ENCODE results near the gene IER5. TPM values are rescaled to one million over a fixed set of nuclear protein-coding genes. Genes with fewer than 3 reads are reported as not detected.

Gene IER5
- total RNA-seq, 1 experiment from 2014 or later, result 100 TPM

DNA sequence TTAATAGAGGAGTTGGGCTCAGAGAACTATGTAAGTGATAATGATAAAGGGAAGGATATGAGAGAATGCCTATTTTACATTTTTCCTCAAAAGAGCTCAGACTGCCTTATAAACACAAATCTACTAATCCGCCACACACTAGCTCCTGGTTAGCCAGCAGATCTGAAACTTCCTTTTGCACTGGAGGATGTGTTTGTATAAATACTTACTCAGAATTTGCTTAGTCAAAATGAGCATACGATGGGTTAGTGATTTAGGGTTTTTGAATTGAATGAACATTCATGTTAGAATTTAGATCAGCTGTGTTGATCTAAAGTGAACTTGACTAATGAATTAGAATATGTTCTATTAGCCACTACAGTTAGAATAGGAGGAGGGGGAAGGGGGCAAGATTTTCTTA, 9.1 kb upstream of the IER5 start:
- Histone ChIP-seq H4K20me1 (ENCODE audit: low read length) (no peaks in the 10 kb centered on the region), H3K9me3 (ENCODE audit: low read length) (no peaks in the 10 kb centered on the region), H3K27ac (ENCODE audit: low read length) (peak overlapping the region; percentile 65), H3K27me3 (ENCODE audit: low read length) (no peaks in the 10 kb centered on the region), H3K4me2 (ENCODE audit: low read length) (peak overlapping the region; percentile 23), H3F3A (ENCODE audit: low read length, unreplicated experiment) (no peaks in the 10 kb centered on the region), H3K9me2 (replicated peaks; ENCODE audit: low read length) (no peaks in the 10 kb centered on the region), H3K9ac (ENCODE audit: low read length) (no peak overlapping the region), H3K79me2 (ENCODE audit: low read length) (no peaks in the 10 kb centered on the region), H3K4me3 (ENCODE audit: low read length) (no peak overlapping the region), H3K4me1 (ENCODE audit: insufficient read depth, low read length) (peaks cover 35% of the 10 kb centered on the region), H3K36me3 (ENCODE audit: low read depth, low read length) (no peaks in the 10 kb centered on the region), H2AFZ (ENCODE audit: low read length) (no peak overlapping the region)
- no peak for TF ChIP-seq EZH2 (IDR thresholded peaks at IDR 0.05; ENCODE audit: low read length, unreplicated experiment)
- no peak for TF ChIP-seq EZH2phosphoT487 (IDR thresholded peaks at IDR 0.05; ENCODE audit: borderline replicate concordance, low read length)
- TF ChIP-seq, protein P1, sequence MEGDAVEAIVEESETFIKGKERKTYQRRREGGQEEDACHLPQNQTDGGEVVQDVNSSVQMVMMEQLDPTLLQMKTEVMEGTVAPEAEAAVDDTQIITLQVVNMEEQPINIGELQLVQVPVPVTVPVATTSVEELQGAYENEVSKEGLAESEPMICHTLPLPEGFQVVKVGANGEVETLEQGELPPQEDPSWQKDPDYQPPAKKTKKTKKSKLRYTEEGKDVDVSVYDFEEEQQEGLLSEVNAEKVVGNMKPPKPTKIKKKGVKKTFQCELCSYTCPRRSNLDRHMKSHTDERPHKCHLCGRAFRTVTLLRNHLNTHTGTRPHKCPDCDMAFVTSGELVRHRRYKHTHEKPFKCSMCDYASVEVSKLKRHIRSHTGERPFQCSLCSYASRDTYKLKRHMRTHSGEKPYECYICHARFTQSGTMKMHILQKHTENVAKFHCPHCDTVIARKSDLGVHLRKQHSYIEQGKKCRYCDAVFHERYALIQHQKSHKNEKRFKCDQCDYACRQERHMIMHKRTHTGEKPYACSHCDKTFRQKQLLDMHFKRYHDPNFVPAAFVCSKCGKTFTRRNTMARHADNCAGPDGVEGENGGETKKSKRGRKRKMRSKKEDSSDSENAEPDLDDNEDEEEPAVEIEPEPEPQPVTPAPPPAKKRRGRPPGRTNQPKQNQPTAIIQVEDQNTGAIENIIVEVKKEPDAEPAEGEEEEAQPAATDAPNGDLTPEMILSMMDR (conservative IDR thresholded peaks at IDR 0.05; ENCODE audit: low read depth, low read length), result no peak
- ATAC-seq (peak; percentile 66), DNase-seq (peak; percentile 62)
- BruUV-seq (replicated peaks), result no TSS peak
- ChIA-PET POLR2A (ENCODE audit: unreplicated experiment) (interaction anchor here (0.6 to 1.0 kb wide), 2 partner anchors 60 to 61 kb away, joined by 4 to 5 read pairs; no protein-coding TSS in a partner anchor), CTCF (no interaction called here)
- intact Hi-C loops (cut with micrococcal nuclease), result loop anchor here (5.0 kb wide), 2 partner anchors 37 to 197 kb away; no protein-coding TSS in a partner anchor

DNA sequence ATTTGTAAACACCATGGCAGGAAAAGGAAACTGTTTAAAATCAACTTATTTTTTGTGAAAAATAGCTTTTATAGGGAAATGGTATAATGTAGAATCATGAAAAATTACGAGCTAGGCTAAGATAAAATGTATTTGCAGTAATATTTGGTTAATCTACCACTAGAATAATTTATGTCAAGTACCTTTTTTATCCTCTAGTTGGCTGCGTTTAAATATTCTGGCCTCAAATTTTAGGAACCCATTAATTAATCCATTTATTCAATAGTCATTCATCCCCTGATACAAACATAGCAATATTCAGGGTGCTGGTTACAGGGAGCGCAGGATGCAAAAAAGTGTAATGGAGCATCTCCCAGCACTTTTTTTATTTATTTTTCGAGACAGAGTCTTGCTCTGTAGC, 8.6 kb upstream of the IER5 start:
- Histone ChIP-seq H3K4me3 (ENCODE audit: low read length) (no peak overlapping the region), H3F3A (ENCODE audit: low read length, unreplicated experiment) (no peaks in the 10 kb centered on the region), H3K36me3 (ENCODE audit: low read depth, low read length) (no peaks in the 10 kb centered on the region), H2AFZ (ENCODE audit: low read length) (no peak overlapping the region), H3K27ac (ENCODE audit: low read length) (peak overlapping the region; percentile 65; the same call in 1 of the 2 replicates), H3K27me3 (ENCODE audit: low read length) (no peaks in the 10 kb centered on the region), H3K9ac (ENCODE audit: low read length) (no peak overlapping the region), H3K4me2 (ENCODE audit: low read length) (peak overlapping the region; percentile 23), H3K9me3 (ENCODE audit: low read length) (no peaks in the 10 kb centered on the region), H4K20me1 (ENCODE audit: low read length) (no peaks in the 10 kb centered on the region), H3K79me2 (ENCODE audit: low read length) (no peaks in the 10 kb centered on the region), H3K9me2 (replicated peaks; ENCODE audit: low read length) (no peaks in the 10 kb centered on the region), H3K4me1 (ENCODE audit: insufficient read depth, low read length) (peaks cover 35% of the 10 kb centered on the region)
- TF ChIP-seq, protein P1 (conservative IDR thresholded peaks at IDR 0.05; ENCODE audit: low read depth, low read length), result no peak; the same call in 1 of the 2 replicates
- TF ChIP-seq EZH2phosphoT487 (IDR thresholded peaks at IDR 0.05; ENCODE audit: borderline replicate concordance, low read length) (no peak), EZH2 (IDR thresholded peaks at IDR 0.05; ENCODE audit: low read length, unreplicated experiment) (no peak)
- ChIA-PET POLR2A (ENCODE audit: unreplicated experiment) (interaction anchor here (0.7 to 1.0 kb wide), 2 partner anchors 58 to 61 kb away, joined by 3 to 4 read pairs; no protein-coding TSS in a partner anchor), CTCF (interaction anchor here (0.7 kb wide), 1 partner anchor 198 kb away, joined by 3 read pairs; no protein-coding TSS in a partner anchor)
- no TSS peak for BruUV-seq (replicated peaks)
- no peak for DNase-seq
- no peak for ATAC-seq
- intact Hi-C loops (cut with micrococcal nuclease), result loop anchor here (5.0 kb wide), 2 partner anchors 38 to 198 kb away; no protein-coding TSS in a partner anchor

DNA sequence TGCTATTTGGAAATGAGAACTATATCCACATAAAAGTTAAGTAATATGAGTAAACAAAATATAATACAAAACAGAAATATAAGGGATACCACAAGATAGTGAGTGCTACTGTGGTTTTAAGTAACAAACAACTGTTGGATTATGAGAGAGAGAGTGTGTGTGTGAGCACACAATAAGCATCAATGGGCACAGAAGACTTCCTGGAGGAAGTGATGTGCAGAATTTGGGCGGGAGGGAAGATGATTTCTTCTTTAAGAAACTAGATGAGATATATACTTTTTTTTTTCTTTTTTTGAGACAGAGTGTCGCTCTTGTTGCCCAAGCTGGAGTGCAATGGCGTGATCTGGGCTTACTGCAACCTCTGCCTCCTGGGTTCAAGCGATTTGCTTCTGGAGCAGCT, 7.9 kb upstream of the IER5 start:
- POLR2A ChIA-PET (ENCODE audit: unreplicated experiment), result no interaction called here
- no TSS peak for BruUV-seq (replicated peaks)

More for the DNA sequence above, 7.9 kb upstream of the IER5 start:
- Histone ChIP-seq H3K27me3 (ENCODE audit: low read length) (no peaks in the 10 kb centered on the region), H3K27ac (ENCODE audit: low read length) (no peak overlapping the region), H3K9me3 (ENCODE audit: low read length) (no peaks in the 10 kb centered on the region), H2AFZ (ENCODE audit: low read length) (no peak overlapping the region), H3F3A (ENCODE audit: low read length, unreplicated experiment) (no peaks in the 10 kb centered on the region), H3K4me1 (ENCODE audit: insufficient read depth, low read length) (peaks cover 35% of the 10 kb centered on the region), H3K4me3 (ENCODE audit: low read length) (no peak overlapping the region), H3K9me2 (replicated peaks; ENCODE audit: low read length) (no peaks in the 10 kb centered on the region), H3K36me3 (ENCODE audit: low read depth, low read length) (no peaks in the 10 kb centered on the region), H3K4me2 (ENCODE audit: low read length) (no peak overlapping the region), H3K9ac (ENCODE audit: low read length) (no peak overlapping the region), H4K20me1 (ENCODE audit: low read length) (no peaks in the 10 kb centered on the region), H3K79me2 (ENCODE audit: low read length) (no peaks in the 10 kb centered on the region)
- TF ChIP-seq EZH2phosphoT487 (IDR thresholded peaks at IDR 0.05; ENCODE audit: borderline replicate concordance, low read length), result no peak
- TF ChIP-seq, protein P1 (conservative IDR thresholded peaks at IDR 0.05; ENCODE audit: low read depth, low read length), result no peak
- TF ChIP-seq EZH2 (IDR thresholded peaks at IDR 0.05; ENCODE audit: low read length, unreplicated experiment), result no peak
- CTCF ChIA-PET, result no interaction called here
- DNase-seq (no peak), ATAC-seq (no peak)
- intact Hi-C loops (cut with micrococcal nuclease), result no loop called here
